Heart left ventricle (tissue), 16 donors: Measurements from ENCODE around the gene GABBR2. TPM values are rescaled to one million over a fixed set of nuclear protein-coding genes. Genes with fewer than 3 reads are reported as not detected.

Source experiments
- ATAC-seq, 4 donors: fragments of 200-7000 bp; cut with Tn5 transposase; one replicate each; pipeline ENCODE4 v1.9.1; 2020 to 2022; ENCODE audit warnings: moderate library complexity in 4 of 4, mild to moderate bottlenecking in 3 of 4, moderate number of reproducible peaks in 1 of 4
- DNase-seq, 5 donors: peaks; one replicate each; pipeline ENCODE4 v3.0.0-alpha.2; 2020
- H3K27ac ChIP-seq, 12 donors: fragments of 200-600 bp; sonication (generic) in 4 of 12; one replicate each; pipeline versions ENCODE4 v1.5.0 to v1.8.0; 2016 to 2022; ENCODE audit warnings: mild to moderate bottlenecking in 2 of 12
- H3K27me3 ChIP-seq, 9 donors: fragments of 200-600 bp; sonication (generic) in 2 of 9; one replicate each; pipeline versions ENCODE4 v1.5.1 to v1.8.0; 2016 to 2022; ENCODE audit warnings: mild to moderate bottlenecking in 3 of 9
- H3K36me3 ChIP-seq, 9 donors: fragments of 200-600 bp; sonication (generic) in 2 of 9; one replicate each; pipeline versions ENCODE4 v1.5.0 to v1.8.0; 2018 to 2022; ENCODE audit warnings: mild to moderate bottlenecking in 2 of 9
- H3K4me1 ChIP-seq, 12 donors: fragments of 200-600 bp; sonication (generic) in 4 of 12; one replicate each; pipeline versions ENCODE4 v1.5.0 to v1.8.0; 2016 to 2022; ENCODE audit warnings: mild to moderate bottlenecking in 3 of 12
- H3K4me3 ChIP-seq, 12 donors: fragments of 200-600 bp; sonication (generic) in 4 of 12; one replicate each; pipeline versions ENCODE4 v1.5.0 to v1.8.0; 2017 to 2022; ENCODE audit warnings: mild to moderate bottlenecking in 9 of 12, moderate library complexity in 4 of 12
- H3K9me3 ChIP-seq, 12 donors: fragments of 200-600 bp; sonication (generic) in 4 of 12; one replicate each; pipeline versions ENCODE4 v1.5.0 to v1.8.0; 2016 to 2022; ENCODE audit warnings: mild to moderate bottlenecking in 1 of 12
- POLR2A ChIP-seq, 2 donors: fragments of 450-650 bp; IDR thresholded peaks; one replicate each; pipeline ENCODE4 v1.6.1; 2017; ENCODE audit warnings: antibody characterized with exemption in 2 of 2, mild to moderate bottlenecking in 2 of 2, moderate library complexity in 2 of 2
- WGBS, 4 donors: extraction: QIAGEN DNeasy Blood & Tissue Kit in 2 of 4; methylation state at CpG; one replicate each; pipeline versions ENCODE4 v1.1.5 to v1.1.7; 2013 to 2018; 5-methylcytosine and 5-hydroxymethylcytosine counted together
- intact Hi-C, 10 donors: fragments of 100-400 bp; cut with DNase I; formaldehyde crosslinking; loops; one replicate each; pipeline versions ENCODE4 v1.11.1 to v1.14.2; 2022
- polyA plus RNA-seq, 2 donors: library from polyadenylated mRNA; stranded (reverse); fragments of 200-250 nt; gene quantifications; one replicate each; pipeline ENCODE4 v1.2.3, GENCODE V29; 2013
- total RNA-seq, 9 donors: library from RNA; depleted of rRNA in 2 of 9; stranded (reverse); fragments of >200 nt in 2 of 9; fragmentation: NEBNext Ultra II Directional in 3 of 9; extraction: Animal tissue kit (Norgen Biotek cat#: 25700) in 3 of 9; gene quantifications; one replicate each; pipeline versions ENCODE4 v1.1.0 to v1.2.4, GENCODE V29; 2016 to 2023
- TF ChIP-seq, protein P1 (sequence below), 12 donors: fragments of 200-600 bp; sonication (generic) in 4 of 12; IDR thresholded peaks; one replicate each; pipeline versions ENCODE4 v1.5.0 to v1.8.0; 2018 to 2022; ENCODE audit warnings: antibody characterized with exemption in 12 of 12, mild to moderate bottlenecking in 5 of 12
- donor health status: ischemic (EF 13 %, LVEDD 7.1; RV severe dilation, severe dysfunction).
- donor health status: healthy with polysubstance abuse.
- donor health status: DM: no; HTN: yes; CAD: no.
- donor health status: DM: no; HTN: no; CAD: no.
- donor health status: ischemic (EF 25% LVEDD 6.9; RV normal size, moderate dysfunction).
- donor health status: ischemic (EF 25% LVEDD 5.7; RV mildly dilated, moderate dysfunction).
- donor health status: healthy.
- donor health status: DM: yes; HTN: yes; CAD: no.
- donor health status: ischemic (EF 35%, LVEDD 5.7; RV mildly dilated, moderate dysfunction).
- donor health status: nonischemic (EF 11% LVEDD 7.7; RV severe dilation, severe dysfunction).
- donor health status: DM: yes; HTN: yes; CAD: no.
- donor health status: PGD.
- donor health status: ischemic (EF 29% LVEDD 5.4; RV normal size, mild dysfunction).
- donor health status: nonischemic (EF 23%, LVEDD 6.1; RV moderate dilation, normal function).

Gene GABBR2
- total and polyA plus RNA-seq, 11 donors, result 0.11 to 3.4 (median 0.58) TPM

DNA sequence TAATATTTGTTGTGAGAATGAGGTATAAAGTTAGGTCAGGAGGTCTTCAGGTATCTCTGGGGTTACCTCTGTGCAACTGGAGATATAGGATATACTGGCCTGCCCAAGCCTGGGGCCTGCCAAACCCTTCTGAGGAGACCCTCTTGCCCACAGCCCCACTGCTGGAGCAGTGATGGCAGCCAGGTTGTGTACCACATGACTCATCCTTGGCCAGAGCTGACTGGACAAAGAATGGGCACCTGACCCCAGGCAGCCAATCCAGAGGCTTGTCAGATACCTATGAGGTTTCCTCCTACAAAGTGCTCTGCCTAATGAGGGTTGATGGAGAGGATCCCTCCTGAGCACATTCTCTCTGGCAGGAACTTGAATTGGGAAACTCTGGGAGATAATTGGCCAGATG lies 397.2 kb downstream of the GABBR2 start:
- no peak overlapping the region for H3K27ac ChIP-seq
- peak in 1 of 5 donors; percentile 13 for DNase-seq
- intact Hi-C loops, result loop anchor here in 1 of 10 donors (10.0 kb wide), 1 partner anchor 393 kb away; the partner anchor contains the start of gene GABBR2
- TF ChIP-seq, protein P1, sequence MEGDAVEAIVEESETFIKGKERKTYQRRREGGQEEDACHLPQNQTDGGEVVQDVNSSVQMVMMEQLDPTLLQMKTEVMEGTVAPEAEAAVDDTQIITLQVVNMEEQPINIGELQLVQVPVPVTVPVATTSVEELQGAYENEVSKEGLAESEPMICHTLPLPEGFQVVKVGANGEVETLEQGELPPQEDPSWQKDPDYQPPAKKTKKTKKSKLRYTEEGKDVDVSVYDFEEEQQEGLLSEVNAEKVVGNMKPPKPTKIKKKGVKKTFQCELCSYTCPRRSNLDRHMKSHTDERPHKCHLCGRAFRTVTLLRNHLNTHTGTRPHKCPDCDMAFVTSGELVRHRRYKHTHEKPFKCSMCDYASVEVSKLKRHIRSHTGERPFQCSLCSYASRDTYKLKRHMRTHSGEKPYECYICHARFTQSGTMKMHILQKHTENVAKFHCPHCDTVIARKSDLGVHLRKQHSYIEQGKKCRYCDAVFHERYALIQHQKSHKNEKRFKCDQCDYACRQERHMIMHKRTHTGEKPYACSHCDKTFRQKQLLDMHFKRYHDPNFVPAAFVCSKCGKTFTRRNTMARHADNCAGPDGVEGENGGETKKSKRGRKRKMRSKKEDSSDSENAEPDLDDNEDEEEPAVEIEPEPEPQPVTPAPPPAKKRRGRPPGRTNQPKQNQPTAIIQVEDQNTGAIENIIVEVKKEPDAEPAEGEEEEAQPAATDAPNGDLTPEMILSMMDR (IDR thresholded peaks at IDR 0.05), result no peak
- TF ChIP-seq POLR2A (IDR thresholded peaks at IDR 0.05), result no peak
- no peak overlapping the region for H3K4me3 ChIP-seq
- H3K36me3 ChIP-seq, result no peaks in the 10 kb centered on the region
- no peaks in the 10 kb centered on the region for H3K27me3 ChIP-seq
- no peaks in the 10 kb centered on the region for H3K9me3 ChIP-seq
- peaks cover 0 to 3% (median 0%) of the 10 kb centered on the region in 12 donors for H3K4me1 ChIP-seq
- ATAC-seq, result no peak

DNA sequence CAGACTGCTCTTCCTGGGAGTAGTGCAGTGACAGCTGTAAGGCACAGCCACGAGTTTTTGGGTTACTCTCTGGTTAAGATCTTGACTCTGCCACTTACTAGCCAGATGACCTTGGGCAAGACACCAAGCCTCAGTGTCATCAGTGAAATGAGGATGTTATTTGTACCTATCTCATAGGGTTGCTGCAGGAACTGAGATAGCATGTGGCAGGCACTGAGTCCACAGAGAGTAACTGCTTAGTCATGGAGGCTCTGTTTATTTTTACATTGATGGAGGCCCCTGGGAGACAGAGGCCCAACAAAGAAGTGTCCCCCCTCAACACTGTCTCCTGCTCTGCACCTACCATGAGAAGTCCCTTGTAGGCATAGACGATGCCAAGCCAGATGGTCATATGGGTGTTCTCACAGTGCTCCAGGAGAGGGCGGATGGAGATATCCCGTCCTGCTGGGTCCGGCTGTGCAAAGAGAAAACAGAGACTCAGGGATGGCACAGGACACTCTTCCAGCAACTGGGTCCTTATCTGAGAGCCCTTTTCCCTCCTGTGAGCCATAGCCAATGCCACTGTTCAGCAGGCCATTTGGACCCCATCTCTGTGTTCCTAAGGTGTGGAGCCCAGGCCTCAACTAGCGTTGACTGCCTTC lies 397.9 kb downstream of the GABBR2 start:
- Histone ChIP-seq H3K27ac (no peak overlapping the region), H3K4me3 (no peak overlapping the region), H3K27me3 (no peaks in the 10 kb centered on the region), H3K9me3 (no peaks in the 10 kb centered on the region), H3K4me1 (peaks cover 0 to 7% (median 0%) of the 10 kb centered on the region in 12 donors), H3K36me3 (no peaks in the 10 kb centered on the region)
- ATAC-seq (no peak), DNase-seq (peak in 1 of 5 donors; percentile 18)
- intact Hi-C loops, result loop anchor here in 1 of 10 donors (10.0 kb wide), 1 partner anchor 394 kb away; the partner anchor contains the start of gene GABBR2
- no peak for TF ChIP-seq POLR2A (IDR thresholded peaks at IDR 0.05)
- TF ChIP-seq, protein P1 (IDR thresholded peaks at IDR 0.05), result no peak
- 83 to 91% (median 89%) methylated on average over 5 to 6 of the region's 6 CpGs for WGBS, 4 donors

DNA sequence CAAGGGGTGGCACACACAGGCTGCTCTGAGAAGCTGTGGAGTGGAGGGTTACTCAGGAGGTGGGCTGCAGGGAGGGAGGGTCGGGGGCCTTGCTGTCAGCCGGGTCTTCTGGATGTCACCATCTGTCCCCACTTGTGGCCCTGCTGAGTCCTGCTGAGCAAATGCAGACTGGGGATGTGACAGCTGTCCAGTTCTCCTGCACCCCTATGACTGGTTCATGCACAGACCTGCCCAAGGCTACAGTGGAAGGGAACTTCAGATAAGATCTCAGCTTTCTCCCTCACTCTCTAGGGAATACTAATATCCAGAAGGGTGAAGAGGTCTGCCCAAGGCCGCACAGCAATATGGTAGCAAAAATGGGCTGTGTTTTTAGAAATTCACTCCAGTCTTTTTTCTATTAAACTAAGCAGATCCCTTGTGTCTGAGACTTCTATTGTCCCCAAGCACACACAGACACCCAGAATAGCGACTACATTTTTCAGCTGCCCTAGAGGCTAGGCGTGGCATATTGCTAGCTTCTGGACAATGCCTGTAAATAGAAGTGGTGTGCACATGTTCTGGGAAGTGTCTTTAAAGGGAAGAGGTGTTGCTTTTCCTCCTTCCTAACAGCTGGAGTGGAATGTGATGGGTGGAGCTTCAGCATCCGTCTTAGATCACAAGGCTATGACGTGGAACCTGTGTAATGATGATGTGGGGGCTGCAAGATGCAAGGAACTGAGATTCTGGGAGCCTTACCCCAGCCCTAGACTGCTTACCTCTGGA lies 402.2 kb downstream of the GABBR2 start:
- peak in 3 of 4 donors; percentile 58 to 85 (median 68) for ATAC-seq
- 27 to 44% (median 38%) methylated on average over 7 of the region's 7 CpGs for WGBS, 4 donors
- TF ChIP-seq, protein P1 (IDR thresholded peaks at IDR 0.05), result no peak
- TF ChIP-seq POLR2A (IDR thresholded peaks at IDR 0.05), result no peak
- Histone ChIP-seq H3K4me3 (no peak overlapping the region), H3K27ac (peak overlapping the region in 5 of 12 donors; percentile 7 to 52 (median 37)), H3K9me3 (no peaks in the 10 kb centered on the region), H3K27me3 (no peaks in the 10 kb centered on the region), H3K4me1 (peaks cover 0 to 21% (median 0%) of the 10 kb centered on the region in 12 donors), H3K36me3 (no peaks in the 10 kb centered on the region)
- peak in 2 of 5 donors; percentile 12 to 39 for DNase-seq
- intact Hi-C loops, result loop anchor here in 1 of 10 donors (5.0 kb wide), 1 partner anchor 51 kb away; no protein-coding TSS in a partner anchor

DNA sequence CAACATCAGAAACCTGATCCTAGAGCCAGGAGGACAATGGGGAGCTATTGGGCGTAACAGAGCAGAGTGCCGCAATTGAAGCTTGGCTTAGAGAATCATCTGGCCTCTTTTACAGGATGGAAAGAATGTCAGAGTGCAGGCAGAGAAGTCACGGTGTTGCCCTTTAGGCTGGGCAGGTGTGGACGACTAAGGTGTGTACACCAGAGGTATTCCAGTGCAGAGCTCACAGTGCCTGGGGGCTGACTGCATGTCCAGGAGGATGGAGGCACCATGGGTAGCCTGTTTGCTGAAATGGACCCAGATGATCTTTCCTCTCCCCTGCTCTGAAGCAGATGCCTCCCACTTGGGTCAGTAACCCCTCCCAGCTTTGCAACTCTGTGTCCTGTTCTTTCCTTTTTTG lies 404.4 kb downstream of the GABBR2 start:
- no peak overlapping the region for H3K27ac ChIP-seq
- H3K4me3 ChIP-seq, result no peak overlapping the region
- H3K27me3 ChIP-seq, result no peaks in the 10 kb centered on the region
- WGBS, 4 donors, result 90 to 95% (median 93%) methylated on average over 4 of the region's 4 CpGs
- ATAC-seq, result no peak
- no peak for TF ChIP-seq POLR2A (IDR thresholded peaks at IDR 0.05)
- TF ChIP-seq, protein P1 (IDR thresholded peaks at IDR 0.05), result no peak
- DNase-seq, result no peak
- H3K9me3 ChIP-seq, result no peaks in the 10 kb centered on the region
- peaks cover 0 to 21% (median 0%) of the 10 kb centered on the region in 12 donors for H3K4me1 ChIP-seq
- no peaks in the 10 kb centered on the region for H3K36me3 ChIP-seq
- intact Hi-C loops, result no loop called here
